Sciatic nerve (tissue), 2 donors: ENCODE results near the gene GPC3. TPM values are rescaled to one million over a fixed set of nuclear protein-coding genes. Genes with fewer than 3 reads are reported as not detected.
"Not testable (repeated sequence)": the region's sequence is repeated elsewhere in the genome, so short reads cannot be mapped to it uniquely, and the experiment has no call there.

Experiments
- ATAC-seq: fragments of 200-7000 bp; cut with Tn5 transposase; one replicate; pipeline ENCODE4 v1.9.1; 2020; ENCODE audit warnings: mild to moderate bottlenecking, moderate library complexity
- DNase-seq: peaks from one replicate; pipeline ENCODE4 v3.0.0-alpha.2; 2020; ENCODE audit warnings: low spot score
- intact Hi-C: fragments of 100-400 bp; cut with DNase I; formaldehyde crosslinking; loops from one replicate; pipeline ENCODE4 v1.14.2; 2022
- total RNA-seq: library from RNA; stranded (reverse); fragmentation: NEBNext Ultra II Directional; extraction: Animal tissue kit (Norgen Biotek cat#: 25700); gene quantifications from one replicate; pipeline ENCODE4 v1.2.1, GENCODE V29; 2021
- donor health status: DM: no; HTN: no; CAD: no.
- donor health status: DM: no; HTN: no; CAD: no.

Gene GPC3
- total RNA-seq, 1 donor from 2014 or later, result 84.2 TPM

DNA sequence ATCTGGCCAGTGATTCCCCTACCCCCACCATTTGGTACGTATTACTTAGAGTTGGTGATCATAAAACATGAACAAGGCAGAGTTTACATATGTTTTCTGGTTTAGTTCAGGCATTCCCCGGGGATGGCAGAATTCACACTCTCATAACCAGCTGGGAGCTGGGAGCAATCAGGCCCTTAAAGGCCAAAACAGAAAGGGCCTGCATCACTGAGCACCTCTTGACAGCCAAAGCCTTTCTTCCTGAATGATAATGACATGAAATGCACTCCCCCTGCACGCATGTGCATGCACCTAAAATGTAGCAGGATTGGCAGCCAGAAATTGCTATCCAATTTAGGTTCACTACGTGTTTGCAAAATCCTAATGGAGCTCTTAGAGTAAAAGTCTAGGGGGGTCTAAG lies 235.4 kb downstream of the GPC3 start:
- intact Hi-C loops, result no loop called here
- ATAC-seq, result no peak
- no peak for DNase-seq

- DNase-seq (no peak), ATAC-seq (no peak)
- intact Hi-C loops, result no loop called here
Measured at GRCh38 chrX:133749370-133749769, 236.0 kb downstream of the GPC3 start.

- intact Hi-C loops, result no loop called here
- ATAC-seq, result peak; percentile 55
- no peak for DNase-seq
Measured at GRCh38 chrX:133747196-133747595, 238.2 kb downstream of the GPC3 start.

DNA sequence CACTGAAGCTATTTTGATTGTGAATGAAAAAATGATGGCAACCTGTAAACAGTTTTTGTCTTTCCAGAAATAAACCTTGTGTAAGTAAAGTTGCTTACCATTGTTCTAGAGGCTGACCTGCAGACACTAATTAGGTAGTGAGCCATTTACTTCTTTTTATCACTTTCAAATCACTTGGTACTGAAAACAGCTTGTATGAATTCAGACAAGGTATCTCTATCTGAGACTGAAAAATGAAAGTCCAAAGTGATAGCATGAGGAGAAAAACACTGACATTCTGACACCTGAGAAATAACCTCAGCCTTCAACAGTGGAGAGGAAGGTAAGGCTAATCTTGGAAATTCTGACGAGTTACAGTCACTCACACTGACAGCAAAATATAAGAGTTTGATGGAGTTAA lies 238.8 kb downstream of the GPC3 start:
- no peak for ATAC-seq
- DNase-seq, result no peak
- intact Hi-C loops, result no loop called here

DNA sequence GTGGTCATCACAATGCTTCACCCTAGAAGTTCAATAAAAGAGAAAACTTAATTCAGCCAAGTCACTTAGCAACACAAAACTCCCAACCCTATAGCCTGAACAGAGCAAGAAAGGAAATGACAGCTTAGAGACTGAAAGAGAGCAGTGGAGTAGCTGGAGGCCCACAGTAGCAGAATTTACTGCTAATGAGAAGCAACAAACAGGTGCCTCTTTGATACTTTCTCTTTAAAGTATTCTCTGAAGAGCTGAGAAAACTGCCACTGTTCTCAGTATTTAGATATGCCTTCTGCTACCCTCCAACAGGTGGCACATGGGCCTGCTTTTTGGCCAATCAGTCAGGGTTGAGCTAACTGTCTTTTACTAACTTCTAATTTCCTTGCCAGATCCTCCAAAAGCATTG lies 240.0 kb downstream of the GPC3 start:
- intact Hi-C loops, result no loop called here
- ATAC-seq, result no peak

GRCh38 chrX:133742602-133743305 lies 242.6 kb downstream of the GPC3 start:
- DNase-seq (no peak), ATAC-seq (peak; percentile 81)
- intact Hi-C loops, result loop anchor here (5.0 kb wide), 1 partner anchor 105 kb away; no protein-coding TSS in a partner anchor

More for the DNA sequence above, 240.0 kb downstream of the GPC3 start:
- no peak for DNase-seq

GRCh38 chrX:133741303-133741702 lies 244.1 kb downstream of the GPC3 start:
- ATAC-seq, result no peak
- DNase-seq, result no peak
- intact Hi-C loops, result loop anchor here (5.0 kb wide), 1 partner anchor 106 kb away; no protein-coding TSS in a partner anchor

- DNase-seq (no peak), ATAC-seq (no peak)
- intact Hi-C loops, result no loop called here
Measured at GRCh38 chrX:133726642-133727041, 258.8 kb downstream of the GPC3 start.

DNA sequence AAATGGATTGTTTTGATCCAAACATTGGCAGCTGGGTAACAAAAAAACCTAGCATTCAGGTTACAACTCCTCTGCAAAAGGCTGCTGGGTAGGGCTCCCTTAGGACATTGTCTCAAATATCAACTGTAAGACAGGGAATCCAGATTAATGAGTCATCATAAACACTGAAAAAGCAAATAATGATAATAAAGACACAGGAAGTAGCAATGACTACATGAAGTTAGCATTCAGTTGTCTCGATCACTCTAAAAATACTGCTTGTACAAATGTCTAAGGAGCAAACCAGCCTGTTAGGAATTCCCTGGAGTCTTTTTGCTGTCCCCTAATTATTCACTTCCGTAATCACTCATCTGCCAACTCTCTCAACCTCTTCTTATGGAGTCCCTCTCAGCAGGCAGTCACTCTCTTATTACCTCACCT lies 259.2 kb downstream of the GPC3 start:
- no peak for DNase-seq
- intact Hi-C loops, result no loop called here
- ATAC-seq, result no peak

GRCh38 chrX:133723930-133724329 lies 261.5 kb downstream of the GPC3 start:
- ATAC-seq, result no peak
- intact Hi-C loops, result no loop called here
- no peak for DNase-seq

DNA sequence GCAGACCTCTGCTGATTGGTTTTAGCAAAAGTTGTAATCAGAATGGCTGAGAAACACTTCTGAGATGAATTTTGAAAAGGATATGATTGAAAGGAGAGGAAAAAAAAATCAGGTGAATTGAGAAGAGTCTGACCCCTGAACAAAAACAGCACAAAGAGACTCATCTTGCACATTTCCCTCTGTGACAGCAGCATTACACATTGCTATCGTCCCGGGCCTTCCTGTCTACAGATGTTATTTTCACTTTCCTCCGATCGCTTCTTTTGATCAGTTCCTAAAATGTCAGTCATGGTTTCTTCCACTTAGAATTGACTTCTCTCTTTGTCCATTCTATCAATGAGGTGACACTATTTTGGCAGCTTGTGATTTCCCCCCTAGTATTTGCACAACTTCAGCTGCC lies 262.6 kb downstream of the GPC3 start:
- intact Hi-C loops, result no loop called here
- no peak for ATAC-seq
- DNase-seq, result no peak

DNA sequence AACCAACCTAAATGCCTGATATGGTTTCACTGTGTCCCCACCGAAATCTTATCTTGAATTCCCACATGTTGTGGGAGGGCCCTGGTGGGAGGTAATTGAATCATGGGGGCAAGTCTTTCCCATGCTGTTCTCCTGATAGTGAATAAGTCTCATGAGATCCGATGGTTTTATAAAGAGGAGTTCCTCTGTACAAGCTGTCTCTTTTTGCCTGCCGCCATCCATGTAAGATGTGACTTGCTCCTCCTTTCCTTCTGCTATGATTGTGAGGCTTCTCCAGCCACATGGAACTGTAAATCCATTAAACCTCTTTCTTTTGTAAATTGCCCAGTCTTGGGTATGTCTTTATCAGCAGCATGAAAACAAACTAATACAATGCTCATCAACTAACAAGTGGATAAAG lies 265.1 kb downstream of the GPC3 start:
- DNase-seq, intact Hi-C loops, ATAC-seq: not testable (repeated sequence)

- ATAC-seq (no peak), DNase-seq (no peak)
- intact Hi-C loops, result no loop called here
Measured at GRCh38 chrX:133715715-133716114, 269.7 kb downstream of the GPC3 start.

DNA sequence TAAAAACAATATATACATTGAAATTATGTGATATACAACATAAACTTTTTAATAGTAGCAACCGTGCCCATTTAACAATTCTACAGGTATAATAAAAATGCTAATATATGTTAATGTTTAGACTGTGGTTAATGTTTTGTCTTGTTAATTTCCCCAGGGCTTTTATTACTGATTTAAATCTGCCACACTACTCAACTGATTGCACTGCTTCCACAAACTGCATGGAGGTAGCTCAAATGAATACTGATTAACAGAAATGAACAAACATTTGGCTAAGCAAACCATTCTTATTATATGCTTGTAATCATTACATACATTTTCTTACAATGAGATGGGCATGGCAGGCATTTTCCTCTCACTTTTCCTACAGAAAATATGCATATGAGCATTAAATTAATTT lies 275.9 kb downstream of the GPC3 start:
- DNase-seq (no peak), ATAC-seq (no peak)

DNA sequence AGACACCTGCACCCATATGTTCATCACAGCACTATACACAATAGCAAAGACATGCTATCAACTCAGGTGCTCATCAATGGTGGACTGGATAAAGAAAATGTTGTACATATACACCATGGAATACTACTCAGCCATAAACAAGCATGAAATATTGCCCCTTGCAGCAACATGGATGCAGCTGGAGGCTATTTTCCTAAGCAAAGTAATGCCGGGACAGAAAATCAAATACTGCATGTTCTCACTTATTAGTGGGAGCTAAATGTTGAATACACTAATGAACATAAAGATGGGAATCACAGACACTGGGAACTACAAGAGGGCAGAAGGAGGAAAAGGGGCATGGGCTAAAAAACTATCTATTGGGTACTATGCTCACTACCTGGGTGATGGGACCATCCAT lies 278.5 kb downstream of the GPC3 start:
- DNase-seq, result no peak
- no peak for ATAC-seq
- intact Hi-C loops, result no loop called here

More for the DNA sequence above, 275.9 kb downstream of the GPC3 start:
- intact Hi-C loops, result no loop called here

DNA sequence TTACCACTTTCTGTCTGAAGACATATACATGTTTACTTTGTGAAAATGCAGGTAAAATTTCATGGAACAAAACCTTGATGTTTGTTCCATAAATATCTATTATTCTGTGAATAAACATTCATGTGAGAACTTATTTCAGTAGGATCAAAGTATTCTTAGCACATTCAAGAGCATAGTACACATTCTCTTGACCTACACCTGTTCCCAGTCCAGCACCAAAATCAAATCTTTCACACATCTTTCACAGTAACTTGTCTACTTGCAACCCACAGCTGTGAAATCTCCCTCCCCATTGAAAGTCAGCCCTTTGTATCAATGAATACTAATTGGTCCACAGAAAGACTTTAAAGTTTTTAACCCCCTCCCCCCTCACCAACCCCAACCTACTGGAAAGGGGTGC lies 283.2 kb downstream of the GPC3 start:
- intact Hi-C loops, result no loop called here
- ATAC-seq, result no peak
- no peak for DNase-seq

GRCh38 chrX:133699023-133699728 lies 286.2 kb downstream of the GPC3 start:
- ATAC-seq, result no peak
- intact Hi-C loops, result no loop called here
- DNase-seq, result no peak

- intact Hi-C loops, result no loop called here
- no peak for DNase-seq
- ATAC-seq, result peak; percentile 65
Measured at GRCh38 chrX:133698298-133698697, 287.1 kb downstream of the GPC3 start.

GRCh38 chrX:133697656-133698055 lies 287.7 kb downstream of the GPC3 start:
- no peak for ATAC-seq
- intact Hi-C loops, result no loop called here
- no peak for DNase-seq

DNA sequence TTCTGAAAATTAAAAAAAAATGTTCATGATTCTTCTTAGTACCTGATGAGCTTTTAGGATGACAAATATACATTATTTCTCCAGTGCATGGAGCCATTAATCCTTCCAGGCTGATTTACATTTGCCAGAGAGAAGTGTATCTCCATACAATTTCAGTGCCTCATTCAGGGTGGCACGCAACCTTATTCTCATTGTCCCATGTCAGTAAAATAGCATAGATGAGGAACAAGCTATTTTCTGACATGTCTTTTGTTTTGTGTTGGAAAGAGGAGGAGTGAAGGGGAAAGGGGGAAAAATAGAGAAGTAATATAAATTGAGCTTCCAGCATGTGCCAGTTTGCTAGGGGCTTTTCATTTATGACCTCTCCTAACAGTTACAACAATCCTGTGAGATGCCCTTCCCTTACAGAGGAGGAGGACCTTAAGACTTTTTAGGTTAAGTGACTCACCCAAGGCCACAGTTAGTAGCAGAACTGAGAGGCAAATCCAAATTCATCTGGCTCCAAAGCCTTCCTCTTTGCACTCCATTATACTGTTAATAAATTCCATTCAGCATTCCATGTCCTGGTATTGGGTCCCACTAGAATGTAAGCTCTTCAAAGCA lies 295.3 kb downstream of the GPC3 start:
- DNase-seq (no peak), ATAC-seq (no peak)
- intact Hi-C loops, result no loop called here
